ENCODE measurements around the gene VARS2. TPM values are rescaled to one million over a fixed set of nuclear protein-coding genes. Genes with fewer than 3 reads are reported as not detected.

VARS2 gene
- total and polyA plus RNA-seq, 2 donors (not counting 1 experiment from before 2014, with no cell fraction given), result 27.1 to 41.6 TPM

DNA sequence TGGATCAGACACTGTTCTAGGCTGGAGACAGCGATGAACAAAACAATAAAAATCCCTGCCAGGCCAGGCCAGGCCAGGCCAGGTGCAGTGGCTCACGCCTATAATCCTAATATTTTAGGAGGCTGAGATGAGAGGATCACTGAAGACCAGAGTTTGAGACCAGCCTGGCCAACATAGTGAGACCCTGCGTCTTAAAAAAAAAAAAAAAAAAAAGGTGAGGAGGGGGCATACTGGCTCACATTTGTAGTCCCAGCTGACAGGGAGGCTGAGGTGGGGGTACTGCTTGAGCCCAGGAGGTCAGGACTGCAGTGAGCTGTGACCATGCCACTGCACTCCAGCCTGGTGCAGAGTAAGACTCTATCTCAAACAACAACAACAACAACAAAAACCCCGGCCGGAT is 31.2 kb downstream of the VARS2 start:
- ChIA-PET CTCF (interaction anchor here (1.9 kb wide), 1 partner anchor 10 kb away, joined by 4 read pairs; no protein-coding TSS in a partner anchor), POLR2A (no interaction called here)
- Histone ChIP-seq H3K36me3 (replicated peaks in 1 of 2; ENCODE audit: control extremely low read depth in 1 of 2, control insufficient read depth in 1 of 2, extremely low read depth in 1 of 2, insufficient read depth in 2 of 2, low read length in 1 of 2) (no peaks in the 10 kb centered on the region), H3K79me2 (ENCODE audit: control insufficient read depth, insufficient read depth, low read length) (no peaks in the 10 kb centered on the region), H3K9ac (ENCODE audit: low read length) (no peak overlapping the region), H3K4me2 (replicated peaks; ENCODE audit: low read depth, low read length, poor library complexity, severe bottlenecking) (no peak overlapping the region), H3K4me3 (ENCODE audit: control extremely low read depth in 1 of 5, extremely low read depth in 1 of 5, insufficient read depth in 1 of 5, low read depth in 2 of 5, low read length in 4 of 5) (no peak overlapping the region), H3K9me3 (ENCODE audit: control extremely low read depth in 1 of 3, control insufficient read depth in 2 of 3, insufficient read depth in 1 of 3, low read length in 2 of 3) (no peaks in the 10 kb centered on the region), H4K20me1 (ENCODE audit: control insufficient read depth, insufficient read depth, low read length, poor library complexity, severe bottlenecking) (no peaks in the 10 kb centered on the region), H2AFZ (ENCODE audit: insufficient read depth, low read depth, low read length, poor library complexity, severe bottlenecking) (no peak overlapping the region), H3K27ac (ENCODE audit: low read length in 2 of 2) (no peak overlapping the region), H3K4me1 (ENCODE audit: control insufficient read depth in 2 of 2, insufficient read depth in 2 of 2, low read length in 2 of 2) (no peaks in the 10 kb centered on the region), H3K27me3 (replicated peaks in 1 of 4; ENCODE audit: control extremely low read depth in 1 of 4, control insufficient read depth in 3 of 4, insufficient read depth in 4 of 4, low read length in 3 of 4) (peaks cover 0 to 60% (median 19%) of the 10 kb centered on the region in 4 experiments)
- TF ChIP-seq, protein P1, sequence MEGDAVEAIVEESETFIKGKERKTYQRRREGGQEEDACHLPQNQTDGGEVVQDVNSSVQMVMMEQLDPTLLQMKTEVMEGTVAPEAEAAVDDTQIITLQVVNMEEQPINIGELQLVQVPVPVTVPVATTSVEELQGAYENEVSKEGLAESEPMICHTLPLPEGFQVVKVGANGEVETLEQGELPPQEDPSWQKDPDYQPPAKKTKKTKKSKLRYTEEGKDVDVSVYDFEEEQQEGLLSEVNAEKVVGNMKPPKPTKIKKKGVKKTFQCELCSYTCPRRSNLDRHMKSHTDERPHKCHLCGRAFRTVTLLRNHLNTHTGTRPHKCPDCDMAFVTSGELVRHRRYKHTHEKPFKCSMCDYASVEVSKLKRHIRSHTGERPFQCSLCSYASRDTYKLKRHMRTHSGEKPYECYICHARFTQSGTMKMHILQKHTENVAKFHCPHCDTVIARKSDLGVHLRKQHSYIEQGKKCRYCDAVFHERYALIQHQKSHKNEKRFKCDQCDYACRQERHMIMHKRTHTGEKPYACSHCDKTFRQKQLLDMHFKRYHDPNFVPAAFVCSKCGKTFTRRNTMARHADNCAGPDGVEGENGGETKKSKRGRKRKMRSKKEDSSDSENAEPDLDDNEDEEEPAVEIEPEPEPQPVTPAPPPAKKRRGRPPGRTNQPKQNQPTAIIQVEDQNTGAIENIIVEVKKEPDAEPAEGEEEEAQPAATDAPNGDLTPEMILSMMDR (IDR thresholded peaks at IDR 0.05), result no peak
- no peak for TF ChIP-seq EZH2 (IDR thresholded peaks at IDR 0.05; ENCODE audit: borderline replicate concordance, insufficient read depth, low read depth, low read length, poor library complexity, severe bottlenecking)
- no peaks in the 10 kb centered on the region for H3K9me3 Mint-ChIP-seq (ENCODE audit: insufficient read depth)
- no peaks in the 10 kb centered on the region for H3K4me1 Mint-ChIP-seq
- no peak overlapping the region for H3K4me3 Mint-ChIP-seq
- intact Hi-C loops (cut with micrococcal nuclease), result no loop called here
- peaks cover 57% of the 10 kb centered on the region for H3K27me3 Mint-ChIP-seq
- ATAC-seq (ENCODE audit: low read depth), result no peak
- no peak overlapping the region for H3K27ac Mint-ChIP-seq
- DNase-seq, result no peak
- WGBS (ENCODE audit: insufficient coverage), result 100% methylated on average over 2 of the region's 5 CpGs

- Histone ChIP-seq H3K27ac (ENCODE audit: low read length in 2 of 2) (no peak overlapping the region), H2AFZ (ENCODE audit: insufficient read depth, low read depth, low read length, poor library complexity, severe bottlenecking) (no peak overlapping the region), H3K36me3 (replicated peaks in 1 of 2; ENCODE audit: control extremely low read depth in 1 of 2, control insufficient read depth in 1 of 2, extremely low read depth in 1 of 2, insufficient read depth in 2 of 2, low read length in 1 of 2) (no peaks in the 10 kb centered on the region), H3K4me1 (ENCODE audit: control insufficient read depth in 2 of 2, insufficient read depth in 2 of 2, low read length in 2 of 2) (no peaks in the 10 kb centered on the region), H3K9me3 (ENCODE audit: control extremely low read depth in 1 of 3, control insufficient read depth in 2 of 3, insufficient read depth in 1 of 3, low read length in 2 of 3) (no peaks in the 10 kb centered on the region), H4K20me1 (ENCODE audit: control insufficient read depth, insufficient read depth, low read length, poor library complexity, severe bottlenecking) (no peaks in the 10 kb centered on the region), H3K4me2 (replicated peaks; ENCODE audit: low read depth, low read length, poor library complexity, severe bottlenecking) (no peak overlapping the region), H3K79me2 (ENCODE audit: control insufficient read depth, insufficient read depth, low read length) (no peaks in the 10 kb centered on the region), H3K9ac (ENCODE audit: low read length) (no peak overlapping the region), H3K27me3 (replicated peaks in 1 of 4; ENCODE audit: control extremely low read depth in 1 of 4, control insufficient read depth in 3 of 4, insufficient read depth in 4 of 4, low read length in 3 of 4) (peaks cover 0 to 47% (median 14%) of the 10 kb centered on the region in 4 experiments), H3K4me3 (ENCODE audit: control extremely low read depth in 1 of 5, extremely low read depth in 1 of 5, insufficient read depth in 1 of 5, low read depth in 2 of 5, low read length in 4 of 5) (no peak overlapping the region)
- intact Hi-C loops (cut with micrococcal nuclease), result no loop called here
- ChIA-PET POLR2A (no interaction called here), CTCF (interaction anchor here (0.5 to 1.9 kb wide), 2 partner anchors 8 to 140 kb away, joined by 4 read pairs; no protein-coding TSS in a partner anchor)
- Mint-ChIP-seq H3K27me3 (peaks cover 51% of the 10 kb centered on the region), H3K4me3 (no peak overlapping the region), H3K9me3 (ENCODE audit: insufficient read depth) (no peaks in the 10 kb centered on the region), H3K27ac (no peak overlapping the region), H3K4me1 (no peaks in the 10 kb centered on the region)
- no CpG with 5 or more reads among the region's 4 CpGs for WGBS (ENCODE audit: insufficient coverage)
- ATAC-seq (ENCODE audit: low read depth) (no peak), DNase-seq (no peak)
- TF ChIP-seq, protein P1 (IDR thresholded peaks at IDR 0.05), result no peak
- TF ChIP-seq EZH2 (IDR thresholded peaks at IDR 0.05; ENCODE audit: borderline replicate concordance, insufficient read depth, low read depth, low read length, poor library complexity, severe bottlenecking), result no peak
Observed at GRCh38 chr6:30947231-30947630, 33.2 kb downstream of the VARS2 start.

Measured in B cell (primary cell).